HG02970 (cell line): Measurements from ENCODE around the gene UBP1.
"Not testable (repeated sequence)": the region's sequence is repeated elsewhere in the genome, so short reads cannot be mapped to it uniquely, and the experiment has no call there.

Experiments used
- ATAC-seq: cut with Tn5 transposase; IDR thresholded peaks from one replicate; pipeline ENCODE4 v1.9.1; 2021; ENCODE audit warnings: mild to moderate bottlenecking, moderate library complexity, moderate number of reproducible peaks; ENCODE audit not compliant: unreplicated experiment, low FRiP score

The UBP1 gene

DNA sequence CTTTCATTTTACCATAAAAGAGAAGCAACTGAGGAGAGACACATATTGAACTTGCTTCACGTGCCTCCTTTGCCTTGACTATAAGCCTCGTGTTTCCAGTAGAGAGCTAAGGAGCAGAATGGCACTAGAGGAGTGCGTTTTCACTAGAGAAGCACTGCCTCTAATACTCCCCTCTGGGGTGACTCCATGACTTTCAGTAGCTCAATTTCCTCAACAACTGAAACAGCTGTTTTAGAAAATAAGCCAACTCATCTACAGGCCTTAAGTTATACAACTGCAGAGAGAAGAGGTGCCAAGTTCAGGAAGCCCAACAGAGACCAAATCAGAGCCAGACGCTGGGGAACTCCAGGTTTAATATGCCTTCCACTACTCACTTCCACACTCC lies 1.9 kb downstream of the UBP1 start:
- ATAC-seq, result no peak

DNA sequence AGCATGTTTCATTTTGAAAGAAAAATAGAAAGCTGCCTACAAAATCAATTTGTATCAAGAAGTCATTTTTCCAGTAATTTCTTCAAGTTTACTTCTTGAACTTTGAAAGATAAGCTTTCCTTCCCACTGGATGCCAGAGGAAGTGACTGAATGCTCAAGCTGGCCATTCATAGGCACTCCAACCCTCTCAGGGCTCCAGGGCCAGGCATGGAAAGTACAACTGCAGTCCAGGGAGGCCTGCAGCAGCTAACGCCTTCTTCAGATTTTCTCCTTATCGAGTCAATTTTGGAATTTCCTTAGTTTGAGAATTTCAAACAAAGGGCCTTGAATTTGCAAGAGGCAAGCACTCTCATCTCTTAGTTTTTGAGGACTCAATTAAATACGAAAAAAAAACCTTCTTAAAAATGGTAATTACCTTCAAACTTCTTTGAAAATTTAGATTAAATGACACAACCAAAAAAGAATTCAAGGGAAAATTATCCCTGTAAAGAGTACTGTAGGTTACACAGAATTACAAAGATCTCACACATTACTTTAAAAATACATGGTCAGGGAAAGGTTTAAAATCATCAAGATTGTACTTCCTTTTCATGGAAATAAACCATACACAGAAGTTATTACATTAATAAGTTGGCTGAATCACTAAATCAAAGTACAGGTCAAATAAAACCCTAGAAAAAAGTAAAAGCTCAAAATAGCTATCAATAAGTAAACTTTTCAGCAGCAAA lies 2.5 kb downstream of the UBP1 start:
- no peak for ATAC-seq

DNA sequence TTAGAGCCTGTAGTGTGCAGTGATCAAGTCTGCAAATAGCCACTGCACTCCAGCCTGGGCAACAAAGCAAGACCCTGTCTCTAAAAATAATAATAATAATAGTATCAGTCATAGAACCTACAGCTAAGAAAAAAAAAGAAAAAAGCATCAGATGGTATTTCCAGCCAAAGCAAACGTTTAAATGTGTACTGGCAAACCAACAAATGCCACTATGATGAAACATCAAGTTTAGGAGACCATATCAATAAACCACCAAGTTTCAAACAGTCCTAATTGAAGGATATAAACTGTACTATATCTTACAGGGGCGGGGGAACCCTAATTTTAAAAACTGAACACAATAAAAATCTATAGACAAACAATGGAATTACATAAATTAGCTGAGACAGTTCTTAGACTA lies 6.4 kb downstream of the UBP1 start:
- no peak for ATAC-seq

DNA sequence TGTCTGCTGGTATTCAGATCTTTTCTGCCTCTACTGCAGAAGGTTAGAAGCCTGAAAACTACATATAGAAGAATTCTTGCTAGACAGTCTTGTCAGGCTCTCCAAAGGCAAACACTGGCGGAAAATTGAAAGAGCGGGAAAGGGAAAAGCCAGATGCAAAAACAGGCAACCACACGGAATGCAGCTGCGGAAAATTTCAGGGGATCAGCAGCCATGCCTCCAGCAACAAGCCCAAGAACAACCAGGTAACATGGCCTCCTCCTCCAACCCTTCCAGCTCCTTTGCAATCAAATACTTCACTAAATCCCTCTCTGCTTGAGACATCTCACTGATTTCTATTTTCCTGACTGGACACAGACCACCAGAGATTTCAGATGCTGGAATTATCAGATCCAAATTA lies 9.6 kb downstream of the UBP1 start:
- ATAC-seq, result no peak

DNA sequence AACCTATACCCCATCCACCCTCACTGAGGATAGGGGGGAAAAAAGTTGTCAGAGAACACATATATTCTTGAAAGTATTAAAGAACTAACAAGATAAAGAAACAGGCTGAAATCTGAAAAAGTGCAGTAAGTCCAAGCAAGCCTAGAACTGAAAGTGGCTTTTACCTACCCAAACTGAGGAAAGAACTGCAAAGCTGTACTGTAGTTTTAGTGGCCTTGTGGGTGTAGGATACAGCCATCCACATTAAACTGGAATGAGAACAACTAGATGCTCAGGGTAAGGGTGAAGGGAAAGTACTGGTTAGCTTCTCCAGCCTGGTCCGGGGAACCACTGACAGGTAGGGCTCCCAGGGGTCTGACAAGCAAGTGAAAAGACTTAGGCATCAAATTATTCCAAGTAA lies 10.1 kb downstream of the UBP1 start:
- no peak for ATAC-seq

DNA sequence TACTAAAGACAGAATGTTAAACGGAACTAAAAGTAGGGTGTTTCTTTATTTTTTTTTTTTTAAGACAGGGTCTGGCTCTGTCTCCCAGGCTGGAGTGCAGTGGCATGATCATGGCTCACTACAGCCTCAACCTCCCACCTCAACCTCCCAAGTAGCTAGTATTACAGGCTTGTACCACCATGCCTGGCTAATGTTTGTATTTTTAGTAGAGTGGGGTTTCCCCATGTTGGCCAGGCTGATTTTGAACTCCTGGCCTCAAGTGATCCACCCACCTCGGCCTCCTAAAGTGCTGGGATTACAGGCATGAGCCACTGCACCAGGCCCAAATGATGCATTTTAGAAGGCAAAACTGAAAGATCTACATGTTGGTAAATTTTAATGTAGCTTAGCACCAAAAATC lies 10.9 kb downstream of the UBP1 start:
- not testable (repeated sequence) for ATAC-seq

DNA sequence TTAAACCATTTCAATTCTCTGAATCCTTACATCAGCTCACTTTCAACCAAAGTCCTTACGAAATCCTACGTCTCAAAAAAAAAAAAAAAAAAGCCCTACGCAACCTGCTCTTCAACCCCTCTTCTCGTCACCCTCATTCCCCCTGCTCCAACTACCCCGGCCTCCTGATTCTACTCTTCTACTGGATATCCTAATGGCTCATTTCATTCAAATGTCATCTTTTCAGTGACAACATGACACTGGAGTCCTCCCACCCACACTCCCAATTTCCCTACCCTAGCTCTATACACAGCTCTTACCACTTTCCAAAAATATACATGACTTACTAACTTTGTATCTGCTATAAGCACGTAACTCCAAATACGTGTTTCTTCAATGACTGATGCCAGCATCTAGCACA lies 11.5 kb downstream of the UBP1 start:
- no peak for ATAC-seq

DNA sequence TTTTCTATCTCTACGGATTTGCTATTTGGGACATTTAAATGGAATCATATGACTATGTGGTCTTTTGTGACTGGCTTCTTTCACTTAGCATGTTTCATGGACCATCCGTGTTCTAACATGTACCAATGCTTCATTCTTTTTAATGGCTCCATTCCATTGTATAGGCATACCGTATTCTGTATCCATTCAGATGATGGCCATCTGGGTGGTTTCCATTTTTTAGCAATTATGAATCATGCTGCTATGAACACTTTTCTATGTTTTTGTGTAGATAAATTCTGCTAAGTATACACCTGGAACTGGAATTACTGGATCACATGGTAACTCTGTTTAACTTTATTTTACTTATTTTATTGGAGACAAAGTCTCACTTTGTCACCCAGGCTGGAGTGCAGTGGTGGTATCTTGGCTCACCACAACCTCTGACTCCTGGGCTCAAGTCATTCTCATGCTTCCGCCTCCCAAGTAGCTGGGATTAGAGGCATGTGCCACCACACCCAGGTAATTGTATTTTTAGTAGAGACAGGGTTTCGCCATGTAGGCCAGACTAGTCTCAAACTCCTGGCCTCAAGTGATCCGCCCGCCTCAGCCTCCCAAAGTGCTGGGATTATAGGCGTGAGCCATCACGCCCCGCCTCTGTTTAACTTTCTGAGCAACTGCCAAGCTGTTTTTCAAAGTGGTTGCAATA lies 13.4 kb downstream of the UBP1 start:
- ATAC-seq, result no peak

DNA sequence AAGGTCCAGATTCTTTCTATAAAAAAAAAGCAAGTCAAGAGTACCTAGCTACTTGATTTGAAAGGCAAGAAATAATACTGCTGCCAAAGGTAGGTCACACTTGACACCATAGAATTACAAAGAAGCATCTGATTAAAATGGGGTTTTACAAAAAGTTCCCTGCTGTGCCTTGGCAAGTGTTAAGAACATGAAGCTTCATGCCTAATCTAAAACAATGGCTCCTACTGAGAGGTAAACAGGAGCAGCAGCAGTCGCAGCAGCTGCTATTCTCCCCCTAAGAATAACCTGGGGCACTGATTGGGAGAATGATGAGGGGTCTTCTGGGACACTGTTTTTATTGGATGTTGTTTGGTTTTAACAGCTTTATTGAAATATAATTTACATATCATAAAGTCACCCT lies 14.1 kb downstream of the UBP1 start:
- ATAC-seq, result no peak

DNA sequence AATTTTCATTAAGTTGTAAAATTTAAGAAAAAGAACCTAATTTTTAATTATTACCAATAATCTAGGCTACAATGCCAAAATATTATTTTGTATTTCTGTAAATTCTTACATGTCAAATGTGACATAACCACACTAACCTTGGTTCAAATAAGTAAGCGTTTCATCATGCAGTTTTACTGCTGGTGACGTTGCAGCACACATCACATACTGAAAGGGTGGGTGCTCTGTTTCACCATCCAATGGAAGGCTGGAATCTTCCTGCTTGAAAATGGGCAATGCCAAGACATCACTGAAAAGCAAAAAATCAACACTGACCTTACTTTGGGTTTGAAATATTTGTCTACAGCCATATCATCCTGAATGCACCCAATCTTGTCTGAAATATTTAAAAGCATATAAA lies 14.8 kb downstream of the UBP1 start:
- no peak for ATAC-seq

DNA sequence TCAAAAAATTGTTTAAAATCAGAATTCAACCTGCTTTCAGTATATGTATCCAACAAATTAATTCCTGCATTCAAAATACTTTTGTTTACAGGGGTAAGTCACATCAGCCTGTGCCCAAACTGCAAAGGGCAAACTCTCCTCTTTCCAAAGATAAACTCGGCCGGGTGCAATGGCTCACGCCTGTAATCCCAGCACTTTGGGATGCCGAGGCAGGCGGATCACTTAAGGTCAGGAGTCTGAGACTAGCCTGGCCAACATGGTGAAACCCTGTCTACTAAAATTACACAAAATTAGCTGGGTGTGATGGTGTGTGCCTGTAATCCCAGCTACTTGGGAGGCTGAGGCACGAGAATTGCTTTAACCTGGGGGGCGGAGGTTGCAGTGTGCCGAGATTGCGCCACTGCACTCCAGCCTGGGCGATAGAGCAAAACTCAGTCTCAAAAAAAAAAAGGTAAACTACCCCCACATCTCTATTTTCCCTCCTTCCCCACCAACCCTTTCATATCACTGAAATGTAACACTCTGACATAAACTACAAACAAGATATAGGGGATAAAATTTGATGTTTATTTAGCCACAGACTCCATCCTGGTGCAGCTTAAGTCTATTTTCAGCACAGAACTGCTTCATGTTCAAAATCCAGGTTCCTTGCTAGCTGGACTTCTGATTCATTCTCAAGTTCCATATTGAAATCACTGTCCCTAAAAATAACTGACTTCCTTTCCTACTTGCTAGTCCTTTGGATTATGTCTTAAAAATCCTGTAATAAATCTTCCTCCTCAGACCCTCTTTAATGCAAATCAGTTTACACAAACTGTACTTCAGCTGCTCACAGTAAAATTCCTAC lies 15.4 kb downstream of the UBP1 start:
- ATAC-seq, result no peak

DNA sequence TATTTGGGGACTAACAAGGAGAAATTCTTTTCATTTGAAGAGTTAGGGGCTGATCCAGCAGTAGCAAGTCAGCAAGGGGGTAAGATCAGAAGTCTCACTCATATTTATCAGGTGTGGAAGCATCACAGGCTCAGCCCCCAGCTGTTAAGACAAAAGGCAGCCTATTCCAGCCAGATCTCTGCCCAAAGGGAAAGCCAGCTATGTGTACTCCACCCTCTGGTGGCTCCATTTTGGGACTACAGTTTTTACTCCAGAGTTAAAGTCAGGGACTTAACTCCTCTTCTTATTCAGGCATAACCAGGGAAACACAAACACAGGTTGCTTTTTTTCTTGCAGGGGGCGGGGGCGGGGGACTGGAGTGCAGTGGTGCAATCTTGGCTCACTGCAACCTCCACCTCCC lies 19.2 kb downstream of the UBP1 start:
- ATAC-seq, result no peak

DNA sequence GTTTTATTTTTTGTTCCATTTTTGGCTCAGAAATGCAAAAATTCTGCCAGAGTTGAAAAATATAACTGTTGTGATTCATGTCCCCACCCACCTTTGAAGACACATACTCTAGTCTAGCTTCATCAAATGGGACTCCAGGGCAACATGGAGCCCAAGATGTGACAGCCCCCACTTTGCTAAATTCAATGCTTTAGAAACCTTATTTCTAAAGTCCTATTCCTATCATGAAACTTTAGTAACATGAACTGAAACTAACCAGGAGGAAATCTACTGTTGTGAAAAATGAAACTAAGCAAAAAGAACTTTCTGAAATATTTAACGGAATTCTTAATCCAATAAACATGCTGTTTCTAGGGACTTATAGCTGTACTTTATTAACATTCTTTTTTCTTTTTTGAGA lies 20.3 kb downstream of the UBP1 start:
- ATAC-seq, result no peak

DNA sequence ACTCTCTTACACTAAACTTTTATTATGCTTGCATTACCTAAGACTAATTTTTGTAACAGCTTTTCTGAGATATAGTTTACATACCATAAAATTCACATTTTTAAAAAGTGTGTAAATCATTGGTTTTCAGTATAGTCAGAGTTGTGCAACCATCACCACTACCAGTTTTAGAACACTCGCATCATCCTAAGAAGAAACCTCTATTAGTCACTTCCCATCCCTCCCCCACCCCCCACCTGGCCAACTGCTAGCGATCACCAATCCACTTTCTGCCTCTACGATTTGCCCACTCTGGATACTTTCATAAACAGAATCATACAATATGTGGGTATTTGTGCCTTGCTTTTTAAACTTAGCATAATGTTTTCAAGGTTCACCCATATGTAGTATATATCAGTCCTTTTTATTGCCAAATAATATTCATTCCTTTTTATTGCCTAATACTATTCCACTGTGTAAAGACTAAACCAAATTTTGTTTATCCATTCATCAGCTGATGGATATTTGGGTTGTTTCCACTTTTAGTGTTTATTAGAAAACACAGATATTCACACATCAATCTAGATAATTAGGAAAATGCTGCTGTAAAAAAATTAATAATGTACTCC lies 23.0 kb downstream of the UBP1 start:
- no peak for ATAC-seq

DNA sequence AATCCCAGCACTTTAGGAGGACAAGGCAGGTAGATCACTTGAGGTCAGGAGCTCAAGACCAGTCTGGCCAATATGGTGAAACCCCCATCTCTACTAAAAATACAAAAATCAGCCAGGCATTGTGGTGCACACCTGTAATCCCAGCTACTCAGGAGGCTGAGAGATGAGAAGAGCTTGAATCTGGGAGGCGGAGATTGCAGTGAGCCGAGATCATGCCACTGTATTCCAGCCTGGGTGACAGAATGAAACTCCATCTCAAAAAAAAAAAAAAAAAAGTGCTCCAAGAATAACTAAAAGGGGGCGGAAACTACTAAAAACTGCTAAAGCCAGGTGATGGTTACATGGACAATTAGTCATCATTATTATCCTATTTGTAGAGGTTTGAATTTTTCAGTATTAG lies 29.4 kb downstream of the UBP1 start:
- ATAC-seq, result not testable (repeated sequence)

DNA sequence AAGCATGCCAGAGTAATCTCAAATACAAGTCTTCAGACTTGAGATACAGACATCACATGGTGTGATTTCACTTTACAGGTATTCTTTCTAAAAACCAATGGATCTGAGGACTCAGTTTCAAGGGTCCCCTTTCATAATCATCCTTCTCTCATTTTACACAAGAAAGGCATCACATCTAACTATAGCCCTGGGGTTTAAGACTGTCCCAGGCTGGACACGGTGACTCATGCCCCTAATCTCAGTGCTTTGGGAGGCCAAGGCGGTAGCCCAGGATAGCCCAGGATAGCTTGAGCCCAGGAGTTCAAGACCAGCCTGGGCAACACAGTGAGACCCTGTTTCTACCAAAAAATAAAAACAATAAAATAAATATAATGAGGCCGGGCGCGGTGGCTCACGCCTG lies 36.4 kb downstream of the UBP1 start:
- no peak for ATAC-seq

DNA sequence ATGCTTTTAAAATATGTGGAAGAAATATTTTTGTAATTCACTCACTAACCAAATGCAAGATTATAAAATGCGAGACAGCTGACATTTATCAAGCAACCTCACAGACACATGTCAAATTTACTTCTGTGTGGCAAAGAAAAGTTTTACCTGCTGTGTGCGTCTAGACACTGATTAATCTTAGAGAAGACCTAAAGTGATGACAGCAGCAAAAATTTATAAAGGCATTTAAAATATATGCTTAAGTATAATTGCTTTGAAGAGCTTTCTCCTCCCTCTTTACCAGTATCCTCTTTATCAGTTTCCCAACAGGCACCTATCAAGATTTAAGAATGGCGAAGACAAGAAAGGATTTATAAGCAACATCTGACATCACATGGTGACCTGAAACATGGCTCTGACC lies 37.3 kb downstream of the UBP1 start:
- ATAC-seq, result no peak

DNA sequence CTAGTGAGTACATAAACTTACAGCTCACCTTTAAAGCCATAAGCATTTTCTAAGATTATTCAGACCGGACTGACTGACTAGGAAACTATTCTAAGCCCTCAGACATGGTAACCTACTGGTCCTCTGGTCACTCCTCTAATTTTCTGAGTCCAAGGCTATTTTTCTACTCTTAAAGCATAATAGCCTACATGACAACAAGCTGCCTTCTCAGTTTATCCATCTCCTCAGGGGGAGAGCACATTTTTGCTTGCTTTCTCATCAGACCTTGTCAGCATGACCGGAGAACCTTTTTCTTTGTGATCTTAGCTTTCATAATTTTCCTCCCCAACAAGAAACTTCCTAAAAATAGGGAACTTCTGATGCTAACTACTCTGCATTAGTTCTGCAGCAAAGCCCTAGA lies 38.4 kb downstream of the UBP1 start:
- ATAC-seq, result no peak

DNA sequence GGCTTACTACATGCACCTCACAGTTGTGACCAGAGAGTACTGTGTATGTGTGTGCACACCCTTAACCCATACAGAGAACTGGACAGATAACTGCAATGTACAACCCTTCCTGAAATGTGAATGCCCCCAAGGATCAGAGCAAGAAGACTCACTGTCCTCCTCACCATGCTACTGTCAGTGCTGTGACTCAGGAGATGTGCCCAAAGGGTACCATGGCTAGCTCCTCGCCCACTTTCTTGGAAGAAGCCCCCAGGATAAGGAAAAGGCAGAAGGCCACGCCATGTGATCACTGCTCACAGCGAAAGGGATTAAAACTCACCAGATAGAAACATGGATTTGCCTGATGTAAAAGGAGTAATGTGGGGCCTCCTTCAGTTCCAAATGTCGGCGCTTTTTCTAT lies 41.8 kb downstream of the UBP1 start:
- no peak for ATAC-seq

DNA sequence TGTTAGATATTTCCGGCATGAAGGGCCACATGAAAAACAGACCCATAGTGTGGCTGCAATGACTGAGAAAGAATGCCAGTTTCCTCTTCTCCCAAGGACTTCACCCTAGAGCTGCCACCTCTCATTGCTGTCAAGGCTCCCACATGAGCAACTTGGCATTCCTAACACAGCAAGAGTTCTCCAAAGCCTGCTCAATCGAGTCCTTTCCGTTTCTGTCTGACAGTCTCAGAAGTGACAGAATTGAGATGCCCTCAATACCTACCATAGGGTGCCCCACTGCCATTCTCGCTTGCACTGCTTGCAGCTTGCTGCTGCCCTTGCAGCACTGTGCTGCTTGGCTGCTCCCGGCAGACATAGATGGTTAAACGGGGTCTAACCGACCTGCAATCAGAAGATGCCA lies 44.3 kb downstream of the UBP1 start:
- ATAC-seq, result no peak

DNA sequence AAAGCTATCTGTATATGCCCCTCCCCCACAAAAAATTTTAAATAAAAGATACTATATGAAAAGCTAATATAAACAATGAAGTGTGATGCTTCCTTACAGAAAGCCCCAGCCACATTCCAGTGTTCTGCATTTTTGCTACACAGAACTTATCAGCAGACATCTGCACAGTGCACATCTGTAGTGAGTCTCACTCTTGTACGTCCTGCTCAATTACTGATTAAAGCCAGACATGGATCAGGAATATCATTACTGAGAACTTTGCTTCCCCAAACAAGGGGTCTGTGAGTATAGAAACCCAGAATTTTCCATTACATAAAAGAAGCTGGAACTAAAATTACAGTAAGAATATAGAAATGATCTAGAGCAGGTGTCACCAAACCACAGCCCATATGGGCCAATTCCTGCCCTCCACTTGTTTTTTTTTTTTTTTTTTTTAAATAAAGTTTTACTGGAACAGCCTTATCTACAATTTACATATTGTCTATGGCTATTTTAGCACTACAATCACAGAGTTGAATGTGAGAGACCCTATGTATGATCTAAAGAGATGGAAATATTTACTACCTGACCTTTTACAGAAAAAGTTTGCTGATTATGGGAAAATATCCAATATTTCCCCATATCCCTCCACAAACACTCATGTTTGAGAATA lies 45.7 kb downstream of the UBP1 start:
- ATAC-seq, result no peak
